Adrenal gland (tissue), 12 donors: ENCODE data around the gene GPRIN1. TPM values are rescaled to one million over a fixed set of nuclear protein-coding genes. Genes with fewer than 3 reads are reported as not detected.

Experiments
- DNase-seq, 7 donors: peaks; one replicate each; pipeline ENCODE4 v3.0.0-alpha.2; 2019 to 2020
- H3K27ac ChIP-seq, 5 donors: fragments of 200-600 bp; sonication (generic) in 4 of 5; 1 replicate in 3 of 5; 2 replicates in 2 of 5; pipeline versions ENCODE4 v1.5.1 to v1.8.0; 2016 to 2020; ENCODE audit warnings: mild to moderate bottlenecking in 1 of 5
- H3K27me3 ChIP-seq: fragments of 200-600 bp; 2 replicates; pipeline ENCODE4 v1.8.0; 2021
- H3K36me3 ChIP-seq, 2 donors: fragments of 200-600 bp; replicated peaks in 1 of 2; 1 replicate in 1 of 2; 2 replicates in 1 of 2; pipeline versions ENCODE4 v1.5.1 to v1.8.0; 2018 to 2022
- H3K4me1 ChIP-seq, 2 donors: fragments of 200-600 bp; replicated peaks in 1 of 2; 1 replicate in 1 of 2; 2 replicates in 1 of 2; pipeline versions ENCODE4 v1.5.1 to v1.8.0; 2018 to 2021
- H3K4me3 ChIP-seq, 4 donors: fragments of 200-600 bp; sonication (generic) in 3 of 4; one replicate each; pipeline ENCODE4 v1.5.1; 2016 to 2018
- H3K9me3 ChIP-seq, 3 donors: fragments of 200-600 bp; sonication (generic) in 1 of 3; replicated peaks in 1 of 3; 1 replicate in 2 of 3; 2 replicates in 1 of 3; pipeline versions ENCODE4 v1.5.1 to v1.8.0; 2016 to 2021
- CTCF ChIP-seq, 6 experiments: fragments of 450-650 bp in 4 of 6; fragments of 200-600 bp in 2 of 6; sonication (generic) in 1 of 6; IDR thresholded peaks; 1 replicate in 5 of 6; 2 replicates in 1 of 6; pipeline versions ENCODE4 v1.5.1 to v1.8.0; 2016 to 2021; ENCODE audit warnings: antibody characterized with exemption in 6 of 6, mild to moderate bottlenecking in 2 of 6, moderate library complexity in 1 of 6
- POLR2A ChIP-seq, 2 donors: fragments of 450-650 bp; IDR thresholded peaks; one replicate each; pipeline ENCODE4 v1.6.1; 2017; ENCODE audit warnings: antibody characterized with exemption in 2 of 2, mild to moderate bottlenecking in 2 of 2, moderate library complexity in 1 of 2
- WGBS, 4 donors: extraction: QIAGEN DNeasy Blood & Tissue Kit in 2 of 4; methylation state at CpG; one replicate each; pipeline versions ENCODE4 v1.1.5 to v1.1.7; 2013 to 2017; 5-methylcytosine and 5-hydroxymethylcytosine counted together
- intact Hi-C, 2 donors: fragments of 100-400 bp; cut with DNase I; formaldehyde crosslinking; loops; one replicate each; pipeline versions ENCODE4 v1.14.1 to v1.15.0; 2022 to 2023
- polyA plus RNA-seq, 3 donors: library from polyadenylated mRNA; stranded (reverse); fragments of 200-250 nt in 2 of 3; fragments of 350-450 nt in 1 of 3; fragmentation: Illumina TruSeq in 1 of 3; extraction: RNeasy Lipid Tissue Mini Kit (QIAGEN cat#74804) in 1 of 3; gene quantifications; one replicate each; pipeline ENCODE4 v1.2.3, GENCODE V29; 2013 to 2014
- total RNA-seq, 9 donors: library from RNA; depleted of rRNA in 4 of 9; stranded (reverse); fragments of >200 nt in 4 of 9; fragments of 120-200 nt in 1 of 9; fragmentation: NEBNext Ultra II Directional in 1 of 9; extraction: Animal tissue kit (Norgen Biotek cat#: 25700) in 1 of 9; gene quantifications; one replicate each; pipeline versions ENCODE4 v1.1.0 to v1.2.4, GENCODE V29; 2013 to 2023
- donor health status: healthy with polysubstance abuse.
- donor health status: Bipolar disorder and iron deficiency.
- donor health status: DM: yes; HTN: yes; CAD: no.
- donor health status: DM: no; HTN: no; CAD: no.
- donor health status: DM: no; HTN: no; CAD: no.
- donor health status: DM: yes; HTN: yes; CAD: no.

The GPRIN1 gene
- total and polyA plus RNA-seq, 12 donors = 0.42 to 4.0 (median 1.4) TPM

GRCh38 chr5:176568657-176569056 is 41.3 kb downstream of the GPRIN1 start:
- Histone ChIP-seq H3K4me3 (no peak overlapping the region), H3K9me3 (no peaks in the 10 kb centered on the region), H3K27ac (no peak overlapping the region), H3K4me1 (no peaks in the 10 kb centered on the region), H3K27me3 (peaks cover 6% of the 10 kb centered on the region), H3K36me3 (no peaks in the 10 kb centered on the region)
- DNase-seq = no peak
- WGBS, 4 donors = 76 to 83% (median 78%) methylated on average over 17 to 18 of the region's 18 CpGs
- TF ChIP-seq POLR2A (IDR thresholded peaks at IDR 0.05) = no peak
- TF ChIP-seq CTCF (IDR thresholded peaks at IDR 0.05) = no peak
- intact Hi-C loops = no loop called here

GRCh38 chr5:176565760-176566288 is 44.1 kb downstream of the GPRIN1 start:
- intact Hi-C loops = no loop called here
- TF ChIP-seq CTCF (IDR thresholded peaks at IDR 0.05) (no peak), POLR2A (IDR thresholded peaks at IDR 0.05) (no peak)
- H3K27ac ChIP-seq = no peak overlapping the region
- no peak overlapping the region for H3K4me3 ChIP-seq
- no peaks in the 10 kb centered on the region for H3K4me1 ChIP-seq
- WGBS, 4 donors = 76 to 82% (median 79%) methylated on average over 6 of the region's 6 CpGs
- DNase-seq = no peak
- no peaks in the 10 kb centered on the region for H3K27me3 ChIP-seq
- no peaks in the 10 kb centered on the region for H3K9me3 ChIP-seq
- no peaks in the 10 kb centered on the region for H3K36me3 ChIP-seq

GRCh38 chr5:176564002-176564401 is 46.0 kb downstream of the GPRIN1 start:
- H3K4me1 ChIP-seq = no peaks in the 10 kb centered on the region
- no peak for TF ChIP-seq CTCF (IDR thresholded peaks at IDR 0.05)
- TF ChIP-seq POLR2A (IDR thresholded peaks at IDR 0.05) = no peak
- WGBS, 4 donors = 76 to 86% (median 81%) methylated on average over 9 to 10 of the region's 10 CpGs
- DNase-seq = no peak
- H3K27me3 ChIP-seq = no peaks in the 10 kb centered on the region
- H3K4me3 ChIP-seq = no peak overlapping the region
- no peaks in the 10 kb centered on the region for H3K9me3 ChIP-seq
- H3K27ac ChIP-seq = no peak overlapping the region
- no peaks in the 10 kb centered on the region for H3K36me3 ChIP-seq
- intact Hi-C loops = no loop called here

DNA sequence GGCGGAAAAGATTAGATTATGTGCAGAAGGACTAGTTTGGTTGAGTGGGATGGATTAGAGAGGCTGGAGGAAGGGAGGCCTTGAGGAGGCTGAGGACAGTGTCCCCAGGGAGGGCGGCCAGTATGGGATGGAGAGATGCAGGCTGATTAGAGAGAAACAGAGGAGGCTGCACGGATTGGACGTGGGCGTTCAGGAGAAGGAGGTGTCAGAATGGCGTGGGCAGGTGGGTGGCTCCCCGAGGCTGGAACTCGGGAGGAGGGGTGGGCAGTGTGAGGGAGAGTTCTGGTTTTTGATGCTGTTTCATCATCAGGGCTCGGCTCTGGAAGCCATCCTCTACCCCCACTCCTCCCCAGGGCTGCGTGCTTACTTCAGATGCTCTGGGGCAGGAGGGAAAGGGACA is 47.8 kb downstream of the GPRIN1 start:
- WGBS, 4 donors = 61 to 74% (median 68%) methylated on average over 10 of the region's 10 CpGs
- H3K27me3 ChIP-seq = no peaks in the 10 kb centered on the region
- TF ChIP-seq CTCF (IDR thresholded peaks at IDR 0.05) = no peak
- no peak for TF ChIP-seq POLR2A (IDR thresholded peaks at IDR 0.05)

More for the DNA sequence above, 47.8 kb downstream of the GPRIN1 start:
- H3K4me1 ChIP-seq = no peaks in the 10 kb centered on the region
- no peak overlapping the region for H3K27ac ChIP-seq
- no peaks in the 10 kb centered on the region for H3K9me3 ChIP-seq
- intact Hi-C loops = no loop called here
- DNase-seq = no peak
- no peaks in the 10 kb centered on the region for H3K36me3 ChIP-seq
- H3K4me3 ChIP-seq = no peak overlapping the region
